H1 (cell line): ENCODE results near the gene MUS81. TPM values are rescaled to one million over a fixed set of nuclear protein-coding genes. Genes with fewer than 3 reads are reported as not detected.
A peak's percentile ranks its signal among the peaks of the same experiment; 100 is the strongest.

Source experiments
- ASH2L ChIP-seq: fragments of 200-600, 300-600 bp; sonication (generic); IDR thresholded peaks from one replicate; pipeline ENCODE4 v1.7.1; 2017; ENCODE audit warnings: low read length
- CREB1 ChIP-seq: IDR thresholded peaks from 2 replicates; pipeline ENCODE4 v1.6.1; 2012; ENCODE audit warnings: inconsistent platforms
- EZH2 ChIP-seq: fragments of 200-600 bp; sonication (generic); IDR thresholded peaks from 2 replicates; pipeline ENCODE4 v1.7.1; 2012; ENCODE audit warnings: low read depth, mild to moderate bottlenecking, moderate library complexity, low read length, inconsistent platforms; ENCODE audit not compliant: severe bottlenecking
- FOSL1 ChIP-seq: IDR thresholded peaks from 2 replicates; pipeline ENCODE4 v1.6.1; 2011; ENCODE audit warnings: mild to moderate bottlenecking, low read depth, low read length, moderate library complexity; ENCODE audit not compliant: insufficient read depth
- GABPA ChIP-seq: IDR thresholded peaks from 2 replicates; pipeline ENCODE4 v1.6.1; 2011; ENCODE audit warnings: mild to moderate bottlenecking, low read length, moderate library complexity, borderline replicate concordance; ENCODE audit not compliant: insufficient read depth
- JUN ChIP-seq: IDR thresholded peaks from 2 replicates; pipeline ENCODE4 v1.6.1; 2011; ENCODE audit warnings: low read depth, mild to moderate bottlenecking, improper control_type of control experiment, low read length
- KDM4A ChIP-seq: IDR thresholded peaks from one replicate; pipeline ENCODE4 v1.7.1; 2012; ENCODE audit warnings: low read depth, mild to moderate bottlenecking, moderate library complexity, low read length, inconsistent platforms; ENCODE audit not compliant: severe bottlenecking
- KDM5A ChIP-seq: fragments of 200-600 bp; IDR thresholded peaks from 2 replicates; pipeline ENCODE4 v1.7.1; 2012; ENCODE audit warnings: mild to moderate bottlenecking, low read length, inconsistent platforms, mixed read lengths
- NRF1 ChIP-seq: IDR thresholded peaks from 2 replicates; pipeline ENCODE4 v1.6.1; 2011; ENCODE audit warnings: mild to moderate bottlenecking, low read depth, low read length, improper control_type of control experiment
- POU5F1 ChIP-seq: IDR thresholded peaks from 2 replicates; pipeline ENCODE4 v1.6.1; 2011; ENCODE audit warnings: low read depth, mild to moderate bottlenecking, low read length, moderate library complexity
- RBBP5 ChIP-seq: IDR thresholded peaks from 2 replicates; pipeline ENCODE4 v1.7.1; 2012; ENCODE audit warnings: low read depth, mild to moderate bottlenecking, inconsistent platforms, low read length, moderate library complexity, borderline replicate concordance
- RNF2 ChIP-seq: fragments of 200-900, 300-1000 bp; sonication (generic); IDR thresholded peaks from 2 replicates; pipeline ENCODE4 v1.7.1; 2016; ENCODE audit warnings: borderline replicate concordance, low read depth, mild to moderate bottlenecking, antibody characterized with exemption, low read length; ENCODE audit not compliant: poor library complexity, severe bottlenecking; ENCODE audit errors: missing control alignments
- SAP30 ChIP-seq: fragments of 300-600 bp; sonication (generic); IDR thresholded peaks from 2 replicates; pipeline ENCODE4 v1.7.1; 2012; ENCODE audit warnings: low read length, moderate library complexity, mild to moderate bottlenecking, inconsistent platforms; ENCODE audit not compliant: insufficient read depth, insufficient replicate concordance
- SP4 ChIP-seq: IDR thresholded peaks from 2 replicates; pipeline ENCODE4 v1.6.1; 2012; ENCODE audit warnings: low read length, inconsistent platforms
- SRF ChIP-seq: IDR thresholded peaks from 2 replicates; pipeline ENCODE4 v1.6.1; 2011; ENCODE audit warnings: mild to moderate bottlenecking, low read depth, low read length, moderate library complexity
- YY1 ChIP-seq: IDR thresholded peaks from 2 replicates; pipeline ENCODE4 v1.6.1; 2011; ENCODE audit warnings: low read depth, mild to moderate bottlenecking, low read length
- ZNF274 ChIP-seq: IDR thresholded peaks from 2 replicates; pipeline ENCODE4 v1.7.0; 2012; ENCODE audit warnings: low read length, borderline replicate concordance; ENCODE audit errors: extremely low read depth
- polyA plus RNA-seq, 7 experiments: library from polyadenylated mRNA; depleted of rRNA in 3 of 7; stranded (reverse) in 5 of 7; unstranded in 2 of 7; fragments of >200 nt in 5 of 7; fragments of 200-250 nt in 2 of 7; gene quantifications; 1 replicate in 5 of 7; 2 replicates in 1 of 7; 4 replicates in 1 of 7; pipeline versions ENCODE4 v1.2.1 to v1.2.3, GENCODE V29; 2011 to 2013; ENCODE audit warnings: missing spikeins in 2 of 7, mixed read lengths in 2 of 7
- total RNA-seq: library from RNA; stranded (reverse); fragmentation: NEBNext Ultra II Directional; extraction: Animal tissue kit (Norgen Biotek cat#: 25700); gene quantifications from 2 replicates; pipeline ENCODE4 v1.2.1, GENCODE V29; 2021
- TF ChIP-seq, protein P1 (sequence below): IDR thresholded peaks from 2 replicates; pipeline ENCODE4 v1.6.1; 2011; ENCODE audit warnings: low read depth, mild to moderate bottlenecking, low read length; ENCODE audit not compliant: insufficient read depth
- TF ChIP-seq, protein P2 (sequence below): IDR thresholded peaks from 2 replicates; pipeline ENCODE4 v1.6.1; 2011; ENCODE audit warnings: low read length, improper control_type of control experiment

Gene MUS81
- total and polyA plus RNA-seq, 2 of the 8 experiments (the other 6 are each of a cell fraction or from before 2014, with no cell fraction given) = 30.2 to 31.5 TPM

DNA sequence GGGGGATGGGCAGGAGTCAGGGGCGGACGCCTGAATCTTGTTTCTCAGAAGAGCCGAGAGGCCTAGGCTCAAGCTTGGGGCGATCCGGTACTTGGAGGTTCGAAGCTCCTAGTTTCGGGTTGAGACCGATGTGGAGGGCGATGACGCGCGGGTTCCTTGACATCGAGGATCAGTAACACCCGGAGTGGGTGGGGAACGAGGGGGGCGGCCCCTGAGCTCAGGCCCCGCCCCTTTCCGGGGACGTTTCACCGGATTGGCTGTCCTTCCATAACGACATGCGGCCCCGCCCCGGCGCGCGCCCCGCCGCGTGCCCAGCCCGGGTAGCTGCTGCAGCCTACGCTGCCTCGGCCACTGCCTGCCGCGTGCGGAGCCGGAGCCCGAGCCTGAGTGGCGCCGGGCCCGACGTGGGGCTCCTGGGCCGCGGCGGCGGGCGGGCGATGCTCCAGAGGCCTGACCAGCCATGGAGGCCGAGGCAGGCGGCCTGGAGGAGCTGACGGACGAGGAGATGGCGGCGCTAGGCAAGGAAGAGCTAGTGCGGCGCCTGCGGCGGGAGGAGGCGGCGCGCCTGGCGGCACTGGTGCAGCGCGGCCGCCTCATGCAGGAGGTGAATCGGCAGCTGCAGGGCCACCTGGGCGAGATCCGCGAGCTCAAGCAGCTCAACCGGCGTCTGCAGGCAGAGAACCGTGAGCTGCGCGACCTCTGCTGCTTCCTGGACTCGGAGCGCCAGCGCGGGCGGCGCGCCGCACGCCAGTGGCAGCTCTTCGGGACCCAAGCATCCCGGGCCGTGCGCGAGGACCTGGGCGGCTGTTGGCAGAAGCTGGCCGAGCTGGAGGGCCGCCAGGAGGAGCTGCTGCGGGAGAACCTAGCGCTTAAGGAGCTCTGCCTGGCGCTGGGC is 30.3 kb downstream of the MUS81 start, which contains the start of gene CCDC85B (continued):
- no peak for TF ChIP-seq NRF1
- peak; percentile 42; the same call in 1 of the 2 replicates for TF ChIP-seq RBBP5
- peak; percentile 32; the same call in 1 of the 2 replicates for TF ChIP-seq CREB1
- TF ChIP-seq, protein P1, sequence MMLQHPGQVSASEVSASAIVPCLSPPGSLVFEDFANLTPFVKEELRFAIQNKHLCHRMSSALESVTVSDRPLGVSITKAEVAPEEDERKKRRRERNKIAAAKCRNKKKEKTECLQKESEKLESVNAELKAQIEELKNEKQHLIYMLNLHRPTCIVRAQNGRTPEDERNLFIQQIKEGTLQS = no peak
- no peak for TF ChIP-seq SRF
- peak; percentile 44; the same call in 1 of the 2 replicates for TF ChIP-seq SP4
- TF ChIP-seq SAP30 = no peak
- peak; percentile 73 for TF ChIP-seq KDM4A
- no peak for TF ChIP-seq RNF2
- no peak for TF ChIP-seq ZNF274
- TF ChIP-seq, protein P2, sequence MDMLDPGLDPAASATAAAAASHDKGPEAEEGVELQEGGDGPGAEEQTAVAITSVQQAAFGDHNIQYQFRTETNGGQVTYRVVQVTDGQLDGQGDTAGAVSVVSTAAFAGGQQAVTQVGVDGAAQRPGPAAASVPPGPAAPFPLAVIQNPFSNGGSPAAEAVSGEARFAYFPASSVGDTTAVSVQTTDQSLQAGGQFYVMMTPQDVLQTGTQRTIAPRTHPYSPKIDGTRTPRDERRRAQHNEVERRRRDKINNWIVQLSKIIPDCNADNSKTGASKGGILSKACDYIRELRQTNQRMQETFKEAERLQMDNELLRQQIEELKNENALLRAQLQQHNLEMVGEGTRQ = no peak
- 0 out of 2 replicates have a peak, but pooled peaks have one; percentile 11 for TF ChIP-seq YY1
- no peak for TF ChIP-seq FOSL1
- no peak for TF ChIP-seq ASH2L
- no peak for TF ChIP-seq JUN
- TF ChIP-seq GABPA = 0 out of 2 replicates have a peak, but pooled peaks have one; percentile 15
- TF ChIP-seq EZH2 = peak; percentile 1
- TF ChIP-seq KDM5A = no peak
- TF ChIP-seq POU5F1 = no peak
